Skeletal muscle cell (primary cell): ENCODE results near the gene CEP78.

Source experiments
- DNase-seq: peaks from one replicate; pipeline ENCODE4 v3.0.0-alpha.2; 2010; ENCODE audit warnings: low read depth
- H3K4me3 ChIP-seq: 2 replicates; pipeline ENCODE4 v1.5.1; 2011; ENCODE audit warnings: low read depth, mild to moderate bottlenecking, control low read depth, low read length, moderate library complexity

Gene CEP78

GRCh38 chr9:78321505-78321904 lies 85.6 kb downstream of the CEP78 start:
- H3K4me3 ChIP-seq: no peak overlapping the region
- DNase-seq: no peak

GRCh38 chr9:78324068-78324650 lies 88.3 kb downstream of the CEP78 start:
- DNase-seq: no peak
- H3K4me3 ChIP-seq: no peak overlapping the region

DNA sequence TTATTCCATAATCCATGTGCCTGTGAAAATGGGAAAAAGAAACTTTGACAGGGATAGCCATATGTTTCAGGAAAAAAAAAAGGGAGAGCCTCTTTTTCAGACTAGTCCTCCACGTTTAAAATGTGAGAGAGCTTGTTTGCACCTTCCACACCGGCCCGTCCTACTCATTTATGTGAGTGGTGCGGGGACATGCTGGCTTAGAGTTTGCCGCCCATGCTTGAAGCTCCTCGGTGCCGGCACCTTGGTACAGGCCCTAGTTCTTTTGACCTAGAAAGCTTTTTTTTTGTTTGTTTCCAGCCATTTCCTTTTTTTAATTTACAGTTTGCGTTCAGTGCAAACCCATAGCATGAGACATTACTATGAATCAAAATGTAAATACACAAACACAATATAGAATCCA lies 88.8 kb downstream of the CEP78 start:
- no peak for DNase-seq

GRCh38 chr9:78325343-78325742 lies 89.5 kb downstream of the CEP78 start:
- no peak overlapping the region for H3K4me3 ChIP-seq
- peak; percentile 47 for DNase-seq

More for the DNA sequence above, 88.8 kb downstream of the CEP78 start:
- H3K4me3 ChIP-seq: no peak overlapping the region

GRCh38 chr9:78325846-78326360 lies 90.0 kb downstream of the CEP78 start:
- no peak overlapping the region for H3K4me3 ChIP-seq
- DNase-seq: no peak

- no peak overlapping the region for H3K4me3 ChIP-seq
- DNase-seq: no peak
Measured at GRCh38 chr9:78326564-78326963, 90.7 kb downstream of the CEP78 start.
